ENCODE measurements around the gene NEU4. TPM values are rescaled to one million over a fixed set of nuclear protein-coding genes. Genes with fewer than 3 reads are reported as not detected.

The NEU4 gene
- total RNA-seq, 1 donor from 2014 or later, result 0.31 TPM

GRCh38 chr2:241768850-241769249 is 40.1 kb upstream of the NEU4 start:
- Mint-ChIP-seq H3K4me1 (peaks cover 14% of the 10 kb centered on the region), H3K9me3 (no peaks in the 10 kb centered on the region)
- POLR2A ChIA-PET, result no interaction called here

GRCh38 chr2:241769819-241770184 is 39.2 kb upstream of the NEU4 start:
- Mint-ChIP-seq H3K27me3 (no peaks in the 10 kb centered on the region), H3K36me3 (ENCODE audit: low read depth) (no peaks in the 10 kb centered on the region), H3K4me3 (no peak overlapping the region), H3K27ac (no peak overlapping the region), H3K4me1 (peaks cover 14% of the 10 kb centered on the region), H3K9me3 (no peaks in the 10 kb centered on the region)
- no peak for TF ChIP-seq CTCF (IDR thresholded peaks at IDR 0.05)
- ATAC-seq (ENCODE audit: low read depth) (no peak), DNase-seq (no peak)
- CTCF ChIA-PET, result no interaction called here
- POLR2A ChIA-PET, result no interaction called here
- intact Hi-C loops (cut with micrococcal nuclease), result loop anchor here (5.0 kb wide), 1 partner anchor 33 kb away; no protein-coding TSS in a partner anchor

More at GRCh38 chr2:241768850-241769249, 40.1 kb upstream of the NEU4 start:
- ATAC-seq (ENCODE audit: low read depth) (no peak), DNase-seq (no peak)
- TF ChIP-seq CTCF (IDR thresholded peaks at IDR 0.05), result no peak
- CTCF ChIA-PET, result no interaction called here
- intact Hi-C loops (cut with micrococcal nuclease), result no loop called here
- Mint-ChIP-seq H3K27me3 (no peaks in the 10 kb centered on the region), H3K4me3 (no peak overlapping the region), H3K27ac (no peak overlapping the region), H3K36me3 (ENCODE audit: low read depth) (no peaks in the 10 kb centered on the region)

GRCh38 chr2:241770185-241770935 is 38.6 kb upstream of the NEU4 start:
- CTCF ChIA-PET, result no interaction called here
- no peak overlapping the region for H3K27ac Mint-ChIP-seq
- DNase-seq (no peak), ATAC-seq (ENCODE audit: low read depth) (no peak)
- no peaks in the 10 kb centered on the region for H3K36me3 Mint-ChIP-seq (ENCODE audit: low read depth)
- intact Hi-C loops (cut with micrococcal nuclease), result loop anchor here (5.0 kb wide), 1 partner anchor 33 kb away; no protein-coding TSS in a partner anchor
- POLR2A ChIA-PET, result interaction anchor here (1.0 kb wide), 1 partner anchor 36 kb away, joined by 3 read pairs; the partner anchor contains the start of gene D2HGDH
- no peak overlapping the region for H3K4me3 Mint-ChIP-seq
- TF ChIP-seq CTCF (IDR thresholded peaks at IDR 0.05), result no peak
- H3K9me3 Mint-ChIP-seq, result no peaks in the 10 kb centered on the region
- peaks cover 14% of the 10 kb centered on the region for H3K4me1 Mint-ChIP-seq
- H3K27me3 Mint-ChIP-seq, result no peaks in the 10 kb centered on the region

GRCh38 chr2:241770936-241771285 is 38.1 kb upstream of the NEU4 start:
- ChIA-PET POLR2A (interaction anchor here (1.0 kb wide), 1 partner anchor 36 kb away, joined by 3 read pairs; the partner anchor contains the start of gene D2HGDH), CTCF (no interaction called here)
- Mint-ChIP-seq H3K9me3 (no peaks in the 10 kb centered on the region), H3K27ac (no peak overlapping the region), H3K36me3 (ENCODE audit: low read depth) (no peaks in the 10 kb centered on the region), H3K4me3 (no peak overlapping the region), H3K27me3 (no peaks in the 10 kb centered on the region), H3K4me1 (peaks cover 14% of the 10 kb centered on the region)
- no peak for DNase-seq
- TF ChIP-seq CTCF (IDR thresholded peaks at IDR 0.05), result no peak
- ATAC-seq (ENCODE audit: low read depth), result no peak
- intact Hi-C loops (cut with micrococcal nuclease), result loop anchor here (5.0 kb wide), 1 partner anchor 34 kb away; no protein-coding TSS in a partner anchor

GRCh38 chr2:241771286-241772062 is 37.5 kb upstream of the NEU4 start:
- H3K4me1 Mint-ChIP-seq, result peaks cover 14% of the 10 kb centered on the region
- no peaks in the 10 kb centered on the region for H3K27me3 Mint-ChIP-seq
- peak overlapping the region; percentile 72 for H3K4me3 Mint-ChIP-seq
- H3K36me3 Mint-ChIP-seq (ENCODE audit: low read depth), result no peaks in the 10 kb centered on the region
- TF ChIP-seq CTCF (IDR thresholded peaks at IDR 0.05), result no peak
- no peaks in the 10 kb centered on the region for H3K9me3 Mint-ChIP-seq
- ChIA-PET CTCF (no interaction called here), POLR2A (interaction anchor here (1.0 kb wide), 1 partner anchor 37 kb away, joined by 3 read pairs; the partner anchor contains the start of gene D2HGDH)
- DNase-seq, result no peak
- ATAC-seq (ENCODE audit: low read depth), result peak; percentile 34
- intact Hi-C loops (cut with micrococcal nuclease), result loop anchor here (1.0 to 5.0 kb wide), 2 partner anchors 17 to 34 kb away; no protein-coding TSS in a partner anchor
- peak overlapping the region; percentile 36 for H3K27ac Mint-ChIP-seq
